Liver (tissue), 9 donors: ENCODE measurements around the gene EPSTI1. TPM values are rescaled to one million over a fixed set of nuclear protein-coding genes. Genes with fewer than 3 reads are reported as not detected.

Source experiments
- DNase-seq: peaks from one replicate; pipeline ENCODE4 v3.0.0-alpha.2; 2017; ENCODE audit warnings: low spot score
- H3K27ac ChIP-seq, 2 donors: one replicate each; pipeline ENCODE4 v1.7.0; 2013; ENCODE audit warnings: inconsistent platforms in 2 of 2, low read length in 2 of 2, control low read depth in 1 of 2, low read depth in 1 of 2, mild to moderate bottlenecking in 1 of 2
- H3K27me3 ChIP-seq, 4 donors: one replicate each; pipeline versions ENCODE4 v1.6.1 to v1.7.0; 2013; ENCODE audit warnings: low read length in 3 of 4, inconsistent platforms in 1 of 4, mild to moderate bottlenecking in 1 of 4, moderate library complexity in 1 of 4; ENCODE audit not compliant: control insufficient read depth in 4 of 4, insufficient read depth in 4 of 4
- H3K36me3 ChIP-seq, 4 donors: one replicate each; pipeline versions ENCODE4 v1.6.1 to v1.7.0; 2013; ENCODE audit warnings: low read length in 3 of 4, mild to moderate bottlenecking in 3 of 4, low read depth in 1 of 4, moderate library complexity in 1 of 4; ENCODE audit not compliant: control insufficient read depth in 4 of 4, insufficient read depth in 3 of 4
- H3K4me1 ChIP-seq, 4 donors: one replicate each; pipeline versions ENCODE4 v1.6.1 to v1.7.0; 2013; ENCODE audit warnings: low read length in 3 of 4, mild to moderate bottlenecking in 3 of 4, moderate library complexity in 1 of 4; ENCODE audit not compliant: control insufficient read depth in 4 of 4, insufficient read depth in 4 of 4
- H3K4me3 ChIP-seq, 3 donors: one replicate each; pipeline versions ENCODE4 v1.6.1 to v1.7.0; 2013; ENCODE audit warnings: low read length in 3 of 3, control low read depth in 1 of 3, low read depth in 1 of 3, mild to moderate bottlenecking in 1 of 3
- H3K9ac ChIP-seq, 2 donors: one replicate each; pipeline ENCODE4 v1.7.0; 2013; ENCODE audit warnings: low read length in 2 of 2, mild to moderate bottlenecking in 2 of 2, moderate library complexity in 2 of 2, control low read depth in 1 of 2, low read depth in 1 of 2
- H3K9me3 ChIP-seq, 4 donors: one replicate each; pipeline versions ENCODE4 v1.6.1 to v1.7.0; 2013; ENCODE audit warnings: low read length in 3 of 4; ENCODE audit not compliant: control insufficient read depth in 4 of 4
- ATF3 ChIP-seq: IDR thresholded peaks from 2 replicates; pipeline ENCODE4 v1.6.1; 2016; ENCODE audit warnings: antibody characterized with exemption
- CTCF ChIP-seq: fragments of 150-350 bp; IDR thresholded peaks from 2 replicates; pipeline ENCODE4 v1.5.1; 2017; ENCODE audit warnings: improper control_type of control experiment, low read depth, low read length; ENCODE audit not compliant: missing input control
- EGR1 ChIP-seq, 2 donors: IDR thresholded peaks; 2 replicates each; pipeline ENCODE4 v1.6.1; 2016 to 2018; ENCODE audit warnings: antibody characterized with exemption in 2 of 2, low read depth in 2 of 2
- FOXA1 ChIP-seq: IDR thresholded peaks from 2 replicates; pipeline ENCODE4 v1.6.1; 2016; ENCODE audit warnings: antibody characterized with exemption
- FOXA2 ChIP-seq: IDR thresholded peaks from 2 replicates; pipeline ENCODE4 v1.6.1; 2016; ENCODE audit warnings: antibody characterized with exemption
- GABPA ChIP-seq, 2 donors: IDR thresholded peaks in 1 of 2; conservative IDR thresholded peaks in 1 of 2; 2 replicates each; pipeline ENCODE4 v1.6.1; 2016; ENCODE audit warnings: antibody characterized with exemption in 2 of 2, mild to moderate bottlenecking in 1 of 2, moderate library complexity in 1 of 2
- HNF4A ChIP-seq, 2 donors: conservative IDR thresholded peaks; 2 replicates each; pipeline ENCODE4 v1.6.1; 2016; ENCODE audit warnings: antibody characterized with exemption in 2 of 2, mild to moderate bottlenecking in 2 of 2
- HNF4G ChIP-seq: IDR thresholded peaks from 2 replicates; pipeline ENCODE4 v1.6.1; 2016; ENCODE audit warnings: antibody characterized with exemption
- JUND ChIP-seq, 2 donors: IDR thresholded peaks; 2 replicates each; pipeline ENCODE4 v1.6.1; 2016; ENCODE audit warnings: antibody characterized with exemption in 2 of 2
- MAX ChIP-seq: IDR thresholded peaks from 2 replicates; pipeline ENCODE4 v1.6.1; 2016; ENCODE audit warnings: antibody characterized with exemption
- NR2F2 ChIP-seq: IDR thresholded peaks from 2 replicates; pipeline ENCODE4 v1.6.1; 2016; ENCODE audit warnings: antibody characterized with exemption
- RAD21 ChIP-seq, 2 donors: IDR thresholded peaks; 2 replicates each; pipeline ENCODE4 v1.6.1; 2016; ENCODE audit warnings: antibody characterized with exemption in 2 of 2, mild to moderate bottlenecking in 2 of 2
- REST ChIP-seq: IDR thresholded peaks from 2 replicates; pipeline ENCODE4 v1.6.1; 2016; ENCODE audit warnings: antibody characterized with exemption, mild to moderate bottlenecking
- RXRA ChIP-seq, 2 donors: IDR thresholded peaks; 2 replicates each; pipeline ENCODE4 v1.6.1; 2017 to 2018; ENCODE audit warnings: antibody characterized with exemption in 2 of 2, mild to moderate bottlenecking in 1 of 2
- SP1 ChIP-seq: IDR thresholded peaks from 2 replicates; pipeline ENCODE4 v1.6.1; 2018; ENCODE audit warnings: antibody characterized with exemption, mild to moderate bottlenecking
- TAF1 ChIP-seq: conservative IDR thresholded peaks from 2 replicates; pipeline ENCODE4 v1.6.1; 2016; ENCODE audit warnings: antibody characterized with exemption, mild to moderate bottlenecking
- YY1 ChIP-seq: IDR thresholded peaks from 2 replicates; pipeline ENCODE4 v1.6.1; 2016; ENCODE audit warnings: antibody characterized with exemption, mild to moderate bottlenecking
- ZBTB33 ChIP-seq: IDR thresholded peaks from 2 replicates; pipeline ENCODE4 v1.6.1; 2016; ENCODE audit warnings: antibody characterized with exemption
- WGBS: extraction: QIAGEN DNeasy Blood & Tissue Kit; methylation state at CpG from one replicate; pipeline ENCODE4 v1.1.7; 2013; 5-methylcytosine and 5-hydroxymethylcytosine counted together
- polyA plus RNA-seq, 2 donors: library from polyadenylated mRNA; stranded (reverse) in 1 of 2; unstranded in 1 of 2; fragments of 200-250 nt in 1 of 2; fragments of >200 nt in 1 of 2; fragmentation: Nextera tagmentation in 1 of 2; extraction: Ambion mirVana in 1 of 2; gene quantifications; one replicate each; pipeline versions ENCODE4 v1.2.1 to v1.2.3, GENCODE V29; 2013 to 2015
- total RNA-seq, 2 donors: library from RNA; depleted of rRNA; stranded (reverse); fragments of >200 nt; gene quantifications; one replicate each; pipeline ENCODE4 v1.2.3, GENCODE V29; 2014
- donor health status: healthy.
- donor health status: healthy.
- donor health status: healthy.
- donor health status: healthy.
- donor health status: healthy.

The EPSTI1 gene
- total and polyA plus RNA-seq, 4 donors, result 2.1 to 20.3 (median 4.2) TPM

GRCh38 chr13:42967660-42968059 is 24.4 kb downstream of the EPSTI1 start:
- no peak overlapping the region for H3K27ac ChIP-seq
- H3K36me3 ChIP-seq, result peaks cover 0 to 10% (median 2%) of the 10 kb centered on the region in 4 donors
- H3K27me3 ChIP-seq, result no peaks in the 10 kb centered on the region
- H3K4me1 ChIP-seq, result peaks cover 0 to 8% (median 4%) of the 10 kb centered on the region in 4 donors
- no peak for TF ChIP-seq HNF4G
- no peak for TF ChIP-seq JUND (IDR thresholded peaks at IDR 0.05)
- no peak for TF ChIP-seq ZBTB33
- no peak for TF ChIP-seq CTCF
- TF ChIP-seq HNF4A (conservative IDR thresholded peaks at IDR 0.05), result peak in 1 of 2 donors; percentile 3
- TF ChIP-seq FOXA1, result no peak
- TF ChIP-seq TAF1, result no peak
- TF ChIP-seq ATF3, result no peak
- TF ChIP-seq RXRA (IDR thresholded peaks at IDR 0.05), result no peak
- no peak for TF ChIP-seq YY1
- TF ChIP-seq MAX, result no peak
- no peak for TF ChIP-seq REST
- TF ChIP-seq SP1, result no peak
- no peak for TF ChIP-seq EGR1 (IDR thresholded peaks at IDR 0.05; ENCODE audit: low read depth in 2 of 2)
- TF ChIP-seq RAD21 (IDR thresholded peaks at IDR 0.05), result no peak
- TF ChIP-seq NR2F2, result peak; percentile 67
- TF ChIP-seq GABPA (IDR thresholded peaks at IDR 0.05 in 1 of 2, conservative IDR thresholded peaks at IDR 0.05 in 1 of 2), result no peak
- TF ChIP-seq FOXA2, result no peak
- DNase-seq, result no peak
- no peak overlapping the region for H3K9ac ChIP-seq
- H3K4me3 ChIP-seq, result no peak overlapping the region
- H3K9me3 ChIP-seq, result no peaks in the 10 kb centered on the region
- WGBS, result 63% methylated on average over 5 of the region's 5 CpGs
